ENCODE results near the gene CCDC68. TPM values are rescaled to one million over a fixed set of nuclear protein-coding genes. Genes with fewer than 3 reads are reported as not detected.

The CCDC68 gene
- total RNA-seq, 1 donor from 2014 or later, result not detected

DNA sequence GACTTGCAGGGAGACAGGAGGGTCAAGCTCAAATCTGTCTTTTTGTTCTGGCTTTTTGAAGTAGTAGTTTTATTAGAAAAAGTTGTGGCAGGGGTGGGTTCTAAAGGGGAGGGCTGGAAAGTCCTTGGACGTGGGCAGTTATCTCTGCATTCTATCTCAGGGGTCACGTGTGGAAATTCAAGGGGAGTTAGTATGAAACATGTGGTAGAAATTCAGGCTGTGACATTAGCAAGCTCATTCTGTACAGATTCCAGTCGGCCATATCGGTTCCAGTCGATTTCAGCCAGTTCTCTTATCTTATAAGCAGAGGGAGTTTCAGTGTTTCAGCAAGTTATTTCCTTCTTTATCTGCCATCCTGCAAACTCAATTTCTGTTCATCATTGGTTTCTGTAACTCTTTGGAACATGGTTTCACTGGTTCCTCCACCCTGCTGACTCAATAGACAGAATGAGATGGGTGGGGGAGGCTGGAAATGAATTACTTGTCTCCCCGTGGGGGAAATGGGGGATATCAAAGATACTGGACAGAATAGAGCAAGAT is 78.0 kb downstream of the CCDC68 start:
- H3K9me3 Mint-ChIP-seq (ENCODE audit: unreplicated experiment), result no peaks in the 10 kb centered on the region
- no peak for DNase-seq
- no peaks in the 10 kb centered on the region for H3K4me1 Mint-ChIP-seq (ENCODE audit: low read depth, unreplicated experiment)
- no peaks in the 10 kb centered on the region for H3K27me3 Mint-ChIP-seq (ENCODE audit: unreplicated experiment)
- H3K36me3 Mint-ChIP-seq (ENCODE audit: unreplicated experiment), result no peaks in the 10 kb centered on the region
- TF ChIP-seq, protein P1, sequence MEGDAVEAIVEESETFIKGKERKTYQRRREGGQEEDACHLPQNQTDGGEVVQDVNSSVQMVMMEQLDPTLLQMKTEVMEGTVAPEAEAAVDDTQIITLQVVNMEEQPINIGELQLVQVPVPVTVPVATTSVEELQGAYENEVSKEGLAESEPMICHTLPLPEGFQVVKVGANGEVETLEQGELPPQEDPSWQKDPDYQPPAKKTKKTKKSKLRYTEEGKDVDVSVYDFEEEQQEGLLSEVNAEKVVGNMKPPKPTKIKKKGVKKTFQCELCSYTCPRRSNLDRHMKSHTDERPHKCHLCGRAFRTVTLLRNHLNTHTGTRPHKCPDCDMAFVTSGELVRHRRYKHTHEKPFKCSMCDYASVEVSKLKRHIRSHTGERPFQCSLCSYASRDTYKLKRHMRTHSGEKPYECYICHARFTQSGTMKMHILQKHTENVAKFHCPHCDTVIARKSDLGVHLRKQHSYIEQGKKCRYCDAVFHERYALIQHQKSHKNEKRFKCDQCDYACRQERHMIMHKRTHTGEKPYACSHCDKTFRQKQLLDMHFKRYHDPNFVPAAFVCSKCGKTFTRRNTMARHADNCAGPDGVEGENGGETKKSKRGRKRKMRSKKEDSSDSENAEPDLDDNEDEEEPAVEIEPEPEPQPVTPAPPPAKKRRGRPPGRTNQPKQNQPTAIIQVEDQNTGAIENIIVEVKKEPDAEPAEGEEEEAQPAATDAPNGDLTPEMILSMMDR (IDR thresholded peaks at IDR 0.05; ENCODE audit: partially characterized antibody, unreplicated experiment), result no peak
- no peak overlapping the region for H3K27ac Mint-ChIP-seq (ENCODE audit: unreplicated experiment)
- H3K4me3 Mint-ChIP-seq (ENCODE audit: unreplicated experiment), result no peak overlapping the region

DNA sequence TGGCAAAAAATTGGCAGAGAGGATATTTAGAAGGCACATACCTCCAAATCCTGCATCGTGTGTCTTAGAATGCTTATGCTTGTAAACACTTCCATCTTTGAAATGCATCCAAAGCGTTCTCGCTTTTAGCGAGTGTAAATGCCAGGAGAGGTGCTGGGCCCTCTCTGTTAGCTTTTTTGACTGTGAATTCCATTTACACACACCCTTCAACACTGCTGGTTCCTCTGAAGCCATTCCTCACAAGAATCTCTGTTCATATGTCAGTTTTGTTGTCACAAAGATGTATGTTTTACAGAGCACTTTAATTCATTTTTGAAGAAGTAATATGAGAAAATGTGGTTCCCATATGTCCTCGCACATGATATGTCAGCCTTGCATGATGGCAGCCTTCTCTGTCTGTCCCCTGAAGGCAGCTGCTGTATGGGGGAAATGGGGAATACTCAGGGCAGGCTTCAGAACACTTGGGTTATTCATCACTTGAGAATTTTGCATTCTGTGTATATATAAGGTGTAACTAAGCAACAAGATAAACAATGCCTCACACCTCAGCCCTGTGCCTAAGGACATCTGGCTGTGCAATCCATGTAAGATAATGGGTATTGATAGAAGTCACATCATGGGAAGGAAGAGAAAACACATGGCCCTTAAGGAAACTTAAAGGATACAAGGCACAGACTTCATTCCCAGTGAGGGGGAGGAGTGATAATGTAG is 78.7 kb downstream of the CCDC68 start:
- Mint-ChIP-seq H3K36me3 (ENCODE audit: unreplicated experiment) (no peaks in the 10 kb centered on the region), H3K4me3 (ENCODE audit: unreplicated experiment) (no peak overlapping the region), H3K9me3 (ENCODE audit: unreplicated experiment) (no peaks in the 10 kb centered on the region), H3K27me3 (ENCODE audit: unreplicated experiment) (no peaks in the 10 kb centered on the region), H3K27ac (ENCODE audit: unreplicated experiment) (no peak overlapping the region), H3K4me1 (ENCODE audit: low read depth, unreplicated experiment) (no peaks in the 10 kb centered on the region)
- TF ChIP-seq, protein P1 (IDR thresholded peaks at IDR 0.05; ENCODE audit: partially characterized antibody, unreplicated experiment), result no peak
- DNase-seq, result no peak

DNA sequence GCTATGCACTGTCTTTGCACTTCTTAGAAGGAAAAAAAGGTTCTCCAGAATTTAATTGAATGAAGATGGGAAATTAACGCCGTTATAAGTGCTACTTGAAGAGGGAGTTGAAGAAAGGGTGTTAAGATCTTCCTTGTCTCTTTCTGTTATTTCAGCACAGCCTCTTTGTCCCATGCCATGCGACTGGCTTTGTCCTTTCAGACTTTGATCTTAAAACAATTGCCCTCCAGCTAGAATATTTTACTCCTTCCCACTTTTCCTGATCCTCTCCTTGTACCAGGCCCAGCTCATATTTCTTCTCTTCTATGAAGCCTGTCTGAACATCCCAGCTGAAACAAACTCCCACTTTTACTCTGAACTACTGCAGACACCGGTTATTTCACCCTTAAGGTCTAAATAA is 79.6 kb downstream of the CCDC68 start:
- Mint-ChIP-seq H3K27me3 (ENCODE audit: unreplicated experiment) (no peaks in the 10 kb centered on the region), H3K4me3 (ENCODE audit: unreplicated experiment) (no peak overlapping the region), H3K9me3 (ENCODE audit: unreplicated experiment) (no peaks in the 10 kb centered on the region), H3K27ac (ENCODE audit: unreplicated experiment) (no peak overlapping the region), H3K36me3 (ENCODE audit: unreplicated experiment) (no peaks in the 10 kb centered on the region), H3K4me1 (ENCODE audit: low read depth, unreplicated experiment) (no peaks in the 10 kb centered on the region)
- TF ChIP-seq, protein P1 (IDR thresholded peaks at IDR 0.05; ENCODE audit: partially characterized antibody, unreplicated experiment), result no peak
- DNase-seq, result no peak

DNA sequence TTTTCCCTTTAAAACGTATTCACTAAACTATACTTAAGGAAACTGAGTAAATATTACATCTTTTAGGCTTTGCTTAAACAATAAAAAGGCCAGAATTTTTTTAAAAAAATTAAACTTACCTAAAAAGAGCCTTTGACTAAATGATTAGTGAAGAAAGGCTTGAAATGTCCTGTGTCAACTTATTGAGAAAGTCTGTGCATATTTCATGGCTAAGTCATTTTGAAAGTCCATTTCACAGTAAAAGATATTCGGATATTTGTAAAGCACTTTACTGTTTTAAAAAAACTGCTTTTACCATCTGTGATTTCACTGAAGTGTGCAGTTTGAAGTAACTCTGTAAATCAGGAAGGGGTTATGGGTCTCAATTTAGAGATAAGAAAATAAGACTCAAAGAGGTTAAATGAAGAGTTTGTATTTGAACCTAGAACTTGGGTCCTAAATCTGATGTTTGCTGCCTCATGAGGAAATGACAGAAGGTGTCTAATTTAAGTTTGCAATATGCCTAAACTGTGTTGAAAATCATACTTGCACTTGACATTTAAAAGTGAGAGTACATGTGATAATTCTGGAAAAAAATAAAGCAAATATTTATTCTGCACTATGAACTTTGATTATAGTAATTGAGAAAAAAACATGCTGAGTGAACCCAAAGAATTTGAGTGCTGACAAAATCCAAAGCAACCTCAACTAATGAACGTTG is 80.5 kb downstream of the CCDC68 start:
- H3K36me3 Mint-ChIP-seq (ENCODE audit: unreplicated experiment), result no peaks in the 10 kb centered on the region
- H3K27ac Mint-ChIP-seq (ENCODE audit: unreplicated experiment), result no peak overlapping the region
- H3K4me1 Mint-ChIP-seq (ENCODE audit: low read depth, unreplicated experiment), result no peaks in the 10 kb centered on the region
- TF ChIP-seq, protein P1 (IDR thresholded peaks at IDR 0.05; ENCODE audit: partially characterized antibody, unreplicated experiment), result no peak
- no peak overlapping the region for H3K4me3 Mint-ChIP-seq (ENCODE audit: unreplicated experiment)
- H3K27me3 Mint-ChIP-seq (ENCODE audit: unreplicated experiment), result no peaks in the 10 kb centered on the region
- no peaks in the 10 kb centered on the region for H3K9me3 Mint-ChIP-seq (ENCODE audit: unreplicated experiment)
- no peak for DNase-seq

DNA sequence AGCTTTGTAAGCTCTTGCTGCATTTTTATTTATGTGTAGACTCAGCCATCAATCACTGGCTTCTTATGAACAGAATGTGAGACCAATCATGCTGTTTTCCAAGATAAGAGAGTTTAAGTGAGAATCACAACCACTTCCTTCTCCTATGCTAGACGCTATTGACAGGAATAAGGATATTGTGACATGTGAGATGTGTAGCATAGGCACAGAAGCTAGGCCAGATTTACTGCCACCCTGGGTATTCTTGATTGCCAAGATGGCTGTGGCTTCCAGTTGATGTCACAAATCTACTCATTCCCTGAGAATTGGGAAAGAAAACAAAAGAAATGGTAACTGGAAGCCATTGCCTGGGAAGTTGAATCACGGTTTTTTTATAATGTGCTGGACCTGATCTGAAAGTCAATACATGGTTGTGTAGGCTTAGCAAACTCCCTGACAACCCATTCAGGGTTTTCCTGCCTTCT is 81.1 kb downstream of the CCDC68 start:
- no peak for DNase-seq
- H3K27me3 Mint-ChIP-seq (ENCODE audit: unreplicated experiment), result no peaks in the 10 kb centered on the region
- H3K36me3 Mint-ChIP-seq (ENCODE audit: unreplicated experiment), result no peaks in the 10 kb centered on the region
- H3K9me3 Mint-ChIP-seq (ENCODE audit: unreplicated experiment), result no peaks in the 10 kb centered on the region
- H3K27ac Mint-ChIP-seq (ENCODE audit: unreplicated experiment), result no peak overlapping the region
- H3K4me1 Mint-ChIP-seq (ENCODE audit: low read depth, unreplicated experiment), result no peaks in the 10 kb centered on the region
- H3K4me3 Mint-ChIP-seq (ENCODE audit: unreplicated experiment), result no peak overlapping the region
- TF ChIP-seq, protein P1 (IDR thresholded peaks at IDR 0.05; ENCODE audit: partially characterized antibody, unreplicated experiment), result no peak
